HG03520 (cell line): ENCODE measurements around the gene IL12RB1.
A peak's percentile ranks its signal among the peaks of the same experiment; 100 is the strongest.
"Not testable (repeated sequence)": the region's sequence is repeated elsewhere in the genome, so short reads cannot be mapped to it uniquely, and the experiment has no call there.

Experiments used
- ATAC-seq: cut with Tn5 transposase; IDR thresholded peaks from one replicate; pipeline ENCODE4 v1.9.1; 2021; ENCODE audit warnings: mild to moderate bottlenecking, moderate library complexity; ENCODE audit not compliant: unreplicated experiment

The IL12RB1 gene

GRCh38 chr19:18051887-18052286 is 34.8 kb downstream of the IL12RB1 start:
- no peak for ATAC-seq

GRCh38 chr19:18049385-18049784 is 37.3 kb downstream of the IL12RB1 start:
- ATAC-seq = no peak

- ATAC-seq = no peak
Measured at GRCh38 chr19:18046059-18046718, 40.5 kb downstream of the IL12RB1 start.

- no peak for ATAC-seq
Measured at GRCh38 chr19:18045307-18046050, 41.3 kb downstream of the IL12RB1 start.

GRCh38 chr19:18044825-18045304 is 41.9 kb downstream of the IL12RB1 start:
- peak; percentile 64 for ATAC-seq

GRCh38 chr19:18043676-18044075 is 43.1 kb downstream of the IL12RB1 start:
- no peak for ATAC-seq

- no peak for ATAC-seq
Measured at GRCh38 chr19:18041054-18041453, 45.7 kb downstream of the IL12RB1 start.

- not testable (repeated sequence) for ATAC-seq
Measured at GRCh38 chr19:18032102-18032501, 54.6 kb downstream of the IL12RB1 start.

GRCh38 chr19:18031401-18031800 is 55.3 kb downstream of the IL12RB1 start:
- not testable (repeated sequence) for ATAC-seq

GRCh38 chr19:18029617-18030338 is 57.0 kb downstream of the IL12RB1 start:
- ATAC-seq = no peak

- ATAC-seq = no peak
Measured at GRCh38 chr19:18027151-18027550, 59.6 kb downstream of the IL12RB1 start.

- no peak for ATAC-seq
Measured at GRCh38 chr19:18023622-18024251, 63.0 kb downstream of the IL12RB1 start.

- ATAC-seq = no peak
Measured at GRCh38 chr19:18021121-18021755, 65.5 kb downstream of the IL12RB1 start.

GRCh38 chr19:18020212-18021085 is 66.3 kb downstream of the IL12RB1 start:
- ATAC-seq = no peak

- ATAC-seq = no peak
Measured at GRCh38 chr19:18017275-18018083, 69.3 kb downstream of the IL12RB1 start.

- ATAC-seq = no peak
Measured at GRCh38 chr19:18016209-18016910, 70.4 kb downstream of the IL12RB1 start.

- ATAC-seq = no peak
Measured at GRCh38 chr19:18014197-18014596, 72.5 kb downstream of the IL12RB1 start.
